Measurements from ENCODE around the gene TCF7L2. TPM values are rescaled to one million over a fixed set of nuclear protein-coding genes. Genes with fewer than 3 reads are reported as not detected.

Gene TCF7L2
- total RNA-seq, 1 donor, result 8.8 TPM

DNA sequence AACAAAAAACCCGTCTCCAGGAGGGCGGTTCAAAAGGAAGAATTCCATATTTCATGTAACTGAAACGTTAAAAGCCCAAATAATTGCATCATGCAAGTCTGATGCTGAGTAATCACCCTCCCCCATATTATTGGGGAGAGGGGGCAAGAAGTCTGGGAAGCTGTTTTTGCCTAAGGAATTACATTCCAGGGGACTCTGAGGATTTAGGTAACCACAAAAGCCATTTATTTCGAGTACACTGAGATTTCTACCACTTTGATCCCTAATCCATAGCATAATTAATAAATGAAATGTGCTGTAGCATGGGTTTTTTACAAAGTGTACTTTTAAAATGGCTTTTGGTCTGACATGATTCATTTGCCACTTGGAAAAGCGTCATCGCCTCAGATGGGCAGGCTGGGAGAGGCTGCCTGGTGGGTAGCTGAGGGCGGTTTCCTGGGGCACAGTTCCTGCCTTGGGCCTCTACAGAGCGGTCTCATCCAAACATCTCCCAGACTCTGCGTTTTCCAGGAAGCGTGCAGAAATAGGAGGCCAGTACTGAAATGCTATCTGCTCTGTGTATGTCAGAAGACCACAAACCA is 106.5 kb downstream of the TCF7L2 start:
- peak; percentile 91 for DNase-seq (ENCODE audit: low read depth)
- TF ChIP-seq, protein P1, sequence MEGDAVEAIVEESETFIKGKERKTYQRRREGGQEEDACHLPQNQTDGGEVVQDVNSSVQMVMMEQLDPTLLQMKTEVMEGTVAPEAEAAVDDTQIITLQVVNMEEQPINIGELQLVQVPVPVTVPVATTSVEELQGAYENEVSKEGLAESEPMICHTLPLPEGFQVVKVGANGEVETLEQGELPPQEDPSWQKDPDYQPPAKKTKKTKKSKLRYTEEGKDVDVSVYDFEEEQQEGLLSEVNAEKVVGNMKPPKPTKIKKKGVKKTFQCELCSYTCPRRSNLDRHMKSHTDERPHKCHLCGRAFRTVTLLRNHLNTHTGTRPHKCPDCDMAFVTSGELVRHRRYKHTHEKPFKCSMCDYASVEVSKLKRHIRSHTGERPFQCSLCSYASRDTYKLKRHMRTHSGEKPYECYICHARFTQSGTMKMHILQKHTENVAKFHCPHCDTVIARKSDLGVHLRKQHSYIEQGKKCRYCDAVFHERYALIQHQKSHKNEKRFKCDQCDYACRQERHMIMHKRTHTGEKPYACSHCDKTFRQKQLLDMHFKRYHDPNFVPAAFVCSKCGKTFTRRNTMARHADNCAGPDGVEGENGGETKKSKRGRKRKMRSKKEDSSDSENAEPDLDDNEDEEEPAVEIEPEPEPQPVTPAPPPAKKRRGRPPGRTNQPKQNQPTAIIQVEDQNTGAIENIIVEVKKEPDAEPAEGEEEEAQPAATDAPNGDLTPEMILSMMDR (IDR thresholded peaks at IDR 0.05; ENCODE audit: insufficient read depth, low read length), result no peak
- no peak overlapping the region for H3K4me3 ChIP-seq (ENCODE audit: low read depth, low read length)

DNA sequence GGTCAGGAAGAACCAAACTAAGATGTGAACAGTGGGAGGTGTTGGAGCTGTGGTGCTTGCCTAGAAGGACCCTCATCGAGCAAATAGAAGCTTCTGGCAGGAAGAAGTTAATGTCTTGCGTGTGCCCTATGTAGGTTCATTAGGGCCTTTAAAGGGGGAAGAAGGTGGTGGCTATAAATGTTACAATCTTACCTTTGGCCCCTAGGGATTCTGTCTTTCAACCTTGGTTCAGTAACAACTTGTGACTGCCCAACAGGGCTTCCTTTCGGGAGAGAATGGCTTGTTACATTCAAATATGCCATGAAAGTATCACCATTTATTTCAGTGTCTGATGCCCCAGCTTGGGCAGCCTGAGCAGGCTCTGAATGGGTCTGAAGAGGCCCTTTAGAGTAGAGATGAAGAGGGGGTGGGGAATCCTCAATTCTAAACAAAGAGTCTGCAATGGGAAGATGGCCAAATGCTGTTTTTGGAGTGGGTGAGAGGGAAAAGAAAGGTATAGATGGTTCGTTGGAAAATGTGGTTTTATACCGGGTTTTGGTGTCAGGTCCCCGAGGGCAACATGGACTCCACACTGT is 108.0 kb downstream of the TCF7L2 start:
- DNase-seq (ENCODE audit: low read depth), result no peak
- TF ChIP-seq, protein P1 (IDR thresholded peaks at IDR 0.05; ENCODE audit: insufficient read depth, low read length), result no peak
- no peak overlapping the region for H3K4me3 ChIP-seq (ENCODE audit: low read depth, low read length)

DNA sequence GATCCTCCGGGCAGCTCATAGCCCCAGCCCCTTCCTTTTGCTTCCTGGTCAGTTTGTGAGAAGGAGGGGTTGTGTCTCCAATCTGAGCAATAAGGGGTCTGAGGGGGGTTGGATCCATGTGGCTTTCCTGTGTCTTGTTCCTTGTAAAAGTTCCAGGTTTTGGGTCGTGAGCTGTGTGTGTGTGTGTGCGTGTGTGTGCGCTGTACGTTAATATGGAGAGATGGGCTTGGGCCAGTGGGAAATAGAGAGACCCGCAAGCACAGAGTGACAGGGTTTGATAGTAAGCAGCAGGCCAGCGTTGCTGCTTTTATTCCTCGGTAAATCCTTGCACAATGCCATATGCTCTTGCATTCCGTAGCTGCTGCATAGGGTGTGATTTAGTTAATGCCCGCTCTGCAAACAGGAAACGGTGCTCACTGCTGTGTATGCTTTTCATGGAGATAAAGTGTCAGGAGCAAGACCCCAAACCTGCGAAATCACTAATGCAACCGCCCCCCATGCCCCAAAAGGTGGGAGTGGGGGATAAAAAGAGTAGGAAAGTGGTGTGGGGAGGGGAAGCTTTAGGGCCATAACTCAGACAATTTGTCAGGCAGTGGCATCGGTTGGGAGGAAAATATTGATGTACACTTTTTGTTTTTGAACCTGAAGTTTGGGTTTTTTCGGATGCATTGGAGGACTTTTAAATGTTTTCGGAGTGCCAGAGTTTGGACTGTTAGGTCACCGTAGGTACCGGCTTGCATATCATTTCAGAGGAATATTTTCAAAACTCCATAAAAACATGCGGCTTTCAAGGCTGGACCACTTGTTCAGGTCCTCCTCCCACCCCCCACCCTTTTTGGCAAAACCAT is 108.7 kb downstream of the TCF7L2 start:
- peak; percentile 90 for DNase-seq (ENCODE audit: low read depth)
- TF ChIP-seq, protein P1 (IDR thresholded peaks at IDR 0.05; ENCODE audit: insufficient read depth, low read length), result no peak
- H3K4me3 ChIP-seq (ENCODE audit: low read depth, low read length), result peak overlapping the region; percentile 34

DNA sequence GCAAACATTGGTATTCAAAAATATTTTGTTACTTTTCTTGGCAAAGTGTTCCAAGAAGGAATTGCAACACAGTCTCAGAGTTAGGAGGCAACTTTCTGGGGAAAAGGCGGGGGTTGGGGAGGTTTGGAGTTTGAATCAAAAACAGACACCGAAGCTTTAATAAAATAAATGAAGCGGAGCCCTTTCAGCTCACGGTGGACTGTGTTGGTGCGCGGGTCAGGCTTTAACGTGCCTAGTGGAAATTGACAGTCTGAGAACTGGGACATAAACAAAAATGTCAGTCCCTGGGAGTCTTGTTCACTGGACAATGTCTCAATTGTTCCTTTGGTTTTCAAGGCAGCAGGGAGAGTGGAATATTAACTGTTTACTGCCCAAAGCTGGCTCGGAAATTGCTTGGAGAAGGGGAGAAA is 109.3 kb downstream of the TCF7L2 start:
- H3K4me3 ChIP-seq (ENCODE audit: low read depth, low read length), result peak overlapping the region; percentile 52
- TF ChIP-seq, protein P1 (IDR thresholded peaks at IDR 0.05; ENCODE audit: insufficient read depth, low read length), result no peak
- DNase-seq (ENCODE audit: low read depth), result peak; percentile 94

DNA sequence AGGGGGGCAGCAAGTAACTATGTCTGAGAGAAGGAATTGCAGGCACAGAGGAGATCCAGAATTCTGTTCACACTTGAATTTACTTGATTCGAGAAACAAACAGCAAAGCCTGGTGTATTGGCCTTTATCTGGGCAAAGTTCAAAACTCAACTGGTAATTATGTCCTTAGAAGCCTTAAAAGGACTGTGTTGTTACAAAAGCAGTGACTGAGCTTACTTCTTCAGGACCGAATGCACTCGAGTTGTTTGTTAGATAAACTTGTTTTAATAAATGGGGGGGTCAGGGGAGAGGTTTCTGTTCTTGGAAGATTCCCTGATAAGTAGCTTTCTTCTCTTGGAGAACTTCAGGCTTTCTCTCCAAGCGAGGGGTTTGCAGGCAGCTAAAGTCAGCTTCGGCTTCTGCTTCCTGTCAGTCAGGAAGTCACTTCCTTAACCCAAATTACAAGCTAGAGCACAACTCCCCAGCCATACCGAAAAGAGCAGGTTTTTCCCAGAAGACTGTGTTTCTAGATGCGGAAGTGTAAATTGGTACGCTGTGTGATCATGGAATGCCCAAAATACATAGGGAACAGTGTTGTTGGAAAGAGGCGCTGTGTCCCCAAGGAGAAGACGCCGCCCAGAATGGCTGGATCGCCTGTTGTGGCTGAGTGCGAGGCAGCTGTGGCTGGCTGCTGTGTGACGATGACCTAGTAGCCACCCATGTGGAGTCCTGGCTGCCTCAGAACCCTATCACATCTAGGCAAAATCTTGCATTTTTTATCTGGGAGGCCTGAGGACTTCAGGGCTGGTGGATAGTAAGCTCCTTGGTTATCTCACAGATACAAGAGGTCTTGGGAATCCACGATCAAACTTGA is 110.4 kb downstream of the TCF7L2 start:
- TF ChIP-seq, protein P1 (IDR thresholded peaks at IDR 0.05; ENCODE audit: insufficient read depth, low read length), result no peak
- no peak overlapping the region for H3K4me3 ChIP-seq (ENCODE audit: low read depth, low read length)
- DNase-seq (ENCODE audit: low read depth), result peak; percentile 47

DNA sequence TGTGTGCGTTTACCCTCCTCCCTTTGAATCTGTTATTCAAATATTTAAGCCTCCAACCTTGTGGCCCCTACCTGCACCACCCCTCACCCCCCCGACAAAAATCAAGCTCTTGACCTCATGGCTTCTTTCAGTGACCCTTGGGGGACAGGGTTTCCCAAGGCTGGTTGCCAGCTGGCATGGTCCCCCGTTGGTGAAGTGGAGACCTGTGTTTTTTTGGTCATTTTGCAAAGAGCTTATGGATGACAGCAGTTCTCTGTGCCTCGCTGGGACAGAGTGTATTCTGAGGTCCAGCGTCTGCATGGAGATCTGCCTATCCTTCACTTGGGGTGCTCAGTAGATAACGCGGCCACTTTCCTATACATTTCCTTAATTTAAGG is 111.0 kb downstream of the TCF7L2 start:
- DNase-seq (ENCODE audit: low read depth), result no peak
- TF ChIP-seq, protein P1 (IDR thresholded peaks at IDR 0.05; ENCODE audit: insufficient read depth, low read length), result no peak
- H3K4me3 ChIP-seq (ENCODE audit: low read depth, low read length), result no peak overlapping the region

All from fibroblast of the aortic adventitia (primary cell).